ENCODE results near the gene OR9A2. TPM values are rescaled to one million over a fixed set of nuclear protein-coding genes. Genes with fewer than 3 reads are reported as not detected.

Gene OR9A2, protein sequence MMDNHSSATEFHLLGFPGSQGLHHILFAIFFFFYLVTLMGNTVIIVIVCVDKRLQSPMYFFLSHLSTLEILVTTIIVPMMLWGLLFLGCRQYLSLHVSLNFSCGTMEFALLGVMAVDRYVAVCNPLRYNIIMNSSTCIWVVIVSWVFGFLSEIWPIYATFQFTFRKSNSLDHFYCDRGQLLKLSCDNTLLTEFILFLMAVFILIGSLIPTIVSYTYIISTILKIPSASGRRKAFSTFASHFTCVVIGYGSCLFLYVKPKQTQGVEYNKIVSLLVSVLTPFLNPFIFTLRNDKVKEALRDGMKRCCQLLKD
- not detected in 2 replicates for total RNA-seq (ENCODE audit: low replicate concordance)
- long read RNA-seq = 0 reads

DNA sequence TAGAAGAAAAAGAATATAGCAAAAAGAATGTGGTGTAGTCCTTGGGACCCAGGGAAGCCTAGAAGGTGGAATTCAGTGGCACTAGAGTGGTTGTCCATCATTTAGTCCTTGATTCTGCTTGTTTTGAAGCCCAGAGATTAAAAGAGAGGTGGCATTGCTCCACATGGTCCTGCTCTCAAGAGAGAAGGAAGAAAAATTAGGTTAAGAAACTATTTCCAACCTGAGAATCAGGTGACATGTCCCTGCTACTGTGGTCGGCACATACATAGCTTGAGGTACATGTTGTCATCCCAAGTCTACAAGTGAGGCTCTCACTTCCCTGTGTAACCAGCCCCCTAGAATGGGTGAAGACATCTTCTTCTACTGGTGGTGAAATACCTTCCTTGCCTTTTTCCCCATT, at the start of gene OR9A2:
Gene OR9A2 (minus strand): TSS at position 101 of the 400 bp plus-strand sequence. CDS start 0 bp downstream, at position 101.
- DNase-seq (ENCODE audit: extremely low spot score, unreplicated experiment) = no peak
- TF ChIP-seq, protein P1, sequence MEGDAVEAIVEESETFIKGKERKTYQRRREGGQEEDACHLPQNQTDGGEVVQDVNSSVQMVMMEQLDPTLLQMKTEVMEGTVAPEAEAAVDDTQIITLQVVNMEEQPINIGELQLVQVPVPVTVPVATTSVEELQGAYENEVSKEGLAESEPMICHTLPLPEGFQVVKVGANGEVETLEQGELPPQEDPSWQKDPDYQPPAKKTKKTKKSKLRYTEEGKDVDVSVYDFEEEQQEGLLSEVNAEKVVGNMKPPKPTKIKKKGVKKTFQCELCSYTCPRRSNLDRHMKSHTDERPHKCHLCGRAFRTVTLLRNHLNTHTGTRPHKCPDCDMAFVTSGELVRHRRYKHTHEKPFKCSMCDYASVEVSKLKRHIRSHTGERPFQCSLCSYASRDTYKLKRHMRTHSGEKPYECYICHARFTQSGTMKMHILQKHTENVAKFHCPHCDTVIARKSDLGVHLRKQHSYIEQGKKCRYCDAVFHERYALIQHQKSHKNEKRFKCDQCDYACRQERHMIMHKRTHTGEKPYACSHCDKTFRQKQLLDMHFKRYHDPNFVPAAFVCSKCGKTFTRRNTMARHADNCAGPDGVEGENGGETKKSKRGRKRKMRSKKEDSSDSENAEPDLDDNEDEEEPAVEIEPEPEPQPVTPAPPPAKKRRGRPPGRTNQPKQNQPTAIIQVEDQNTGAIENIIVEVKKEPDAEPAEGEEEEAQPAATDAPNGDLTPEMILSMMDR (conservative IDR thresholded peaks at IDR 0.05) = no peak
- no peak within 1 kb of the TSS for H3K4me3 Mint-ChIP-seq
- no peak within 1 kb of the TSS for H3K27ac Mint-ChIP-seq
- H3K27me3 Mint-ChIP-seq = peaks cover 17% of the 10 kb centered on the region
- no peaks in the 10 kb centered on the region for H3K4me1 Mint-ChIP-seq (ENCODE audit: unreplicated experiment)
- no peaks in the 10 kb centered on the region for H3K36me3 Mint-ChIP-seq
- H3K9me3 Mint-ChIP-seq = no peaks in the 10 kb centered on the region

DNA sequence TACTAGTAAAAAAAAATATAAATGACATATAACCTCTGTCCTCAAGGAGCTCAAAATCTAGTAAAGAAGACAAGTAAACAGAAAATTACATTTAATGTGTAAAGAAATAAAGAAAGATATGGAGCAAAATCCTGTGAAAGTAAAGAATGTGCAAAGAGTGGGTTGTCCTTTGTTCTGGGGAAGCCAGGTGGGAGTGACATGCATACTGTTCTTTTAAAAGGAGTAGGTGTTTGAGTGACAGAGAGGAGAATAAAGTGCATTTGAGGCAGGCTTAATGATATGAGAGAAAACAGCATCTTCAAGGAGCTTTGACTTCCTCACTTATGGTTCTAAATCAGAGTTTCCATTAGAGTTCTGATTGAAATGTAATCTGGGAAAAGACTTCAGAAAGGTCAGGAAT, 47.2 kb upstream of the OR9A2 start:
- TF ChIP-seq, protein P1 (conservative IDR thresholded peaks at IDR 0.05) = no peak
- Mint-ChIP-seq H3K27me3 (peaks cover 6% of the 10 kb centered on the region), H3K9me3 (no peaks in the 10 kb centered on the region), H3K36me3 (no peaks in the 10 kb centered on the region), H3K27ac (no peak overlapping the region), H3K4me1 (ENCODE audit: unreplicated experiment) (no peaks in the 10 kb centered on the region), H3K4me3 (no peak overlapping the region)
- no peak for DNase-seq (ENCODE audit: extremely low spot score, unreplicated experiment)

DNA sequence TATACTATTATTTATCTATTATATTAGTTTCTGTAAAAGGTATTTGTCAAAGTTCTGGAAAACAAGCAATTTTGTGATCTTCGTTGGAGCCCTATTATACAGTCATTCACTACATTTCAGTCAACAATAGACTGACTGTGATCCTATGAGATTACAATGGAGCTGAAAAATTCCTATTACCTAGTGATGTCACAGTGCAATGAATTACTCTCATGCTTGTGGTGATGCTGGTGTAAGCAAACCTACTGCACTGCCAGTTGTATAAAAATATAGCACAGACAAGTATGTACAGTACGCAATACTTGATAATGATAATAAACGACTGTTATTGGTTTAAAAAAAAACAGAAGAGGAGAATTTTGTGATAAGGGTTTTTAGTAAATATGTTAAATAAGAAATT, 46.6 kb upstream of the OR9A2 start:
- Mint-ChIP-seq H3K4me1 (ENCODE audit: unreplicated experiment) (no peaks in the 10 kb centered on the region), H3K27me3 (peaks cover 6% of the 10 kb centered on the region), H3K36me3 (no peaks in the 10 kb centered on the region), H3K27ac (no peak overlapping the region), H3K4me3 (no peak overlapping the region), H3K9me3 (no peaks in the 10 kb centered on the region)
- TF ChIP-seq, protein P1 (conservative IDR thresholded peaks at IDR 0.05) = no peak
- DNase-seq (ENCODE audit: extremely low spot score, unreplicated experiment) = no peak

GRCh38 chr7:143069912-143070500, 43.1 kb upstream of the OR9A2 start:
- no peak overlapping the region for H3K4me3 Mint-ChIP-seq
- no peak for DNase-seq (ENCODE audit: extremely low spot score, unreplicated experiment)
- H3K27ac Mint-ChIP-seq = no peak overlapping the region
- H3K36me3 Mint-ChIP-seq = no peaks in the 10 kb centered on the region
- H3K9me3 Mint-ChIP-seq = no peaks in the 10 kb centered on the region
- TF ChIP-seq, protein P1 (conservative IDR thresholded peaks at IDR 0.05) = no peak
- no peaks in the 10 kb centered on the region for H3K4me1 Mint-ChIP-seq (ENCODE audit: unreplicated experiment)
- H3K27me3 Mint-ChIP-seq = peaks cover 6% of the 10 kb centered on the region

- TF ChIP-seq, protein P1 (conservative IDR thresholded peaks at IDR 0.05) = no peak
- no peaks in the 10 kb centered on the region for H3K27me3 Mint-ChIP-seq
- H3K4me1 Mint-ChIP-seq (ENCODE audit: unreplicated experiment) = no peaks in the 10 kb centered on the region
- no peak overlapping the region for H3K27ac Mint-ChIP-seq
- H3K9me3 Mint-ChIP-seq = no peaks in the 10 kb centered on the region
- no peak for DNase-seq (ENCODE audit: extremely low spot score, unreplicated experiment)
- no peak overlapping the region for H3K4me3 Mint-ChIP-seq
- H3K36me3 Mint-ChIP-seq = no peaks in the 10 kb centered on the region
Measured at GRCh38 chr7:143068446-143068845, 41.5 kb upstream of the OR9A2 start.
